Activated naive CD8-positive, alpha-beta T cell treated with anti-CD3 and anti-CD28 coated beads, Interleukin-2, amount 10 ng/mL, durations not matched to agents 7 days and 5 days (primary cell): Measurements from ENCODE around the gene LGALS13. TPM values are rescaled to one million over a fixed set of nuclear protein-coding genes. Genes with fewer than 3 reads are reported as not detected.

Experiments used
- ATAC-seq: fragments of 150-1000 bp; cut with Tn5 transposase; one replicate; pipeline ENCODE4 v1.10.0; 2021; ENCODE audit warnings: low read depth, moderate library complexity
- POLR2A ChIA-PET: fragments of 350-600 bp; sonication (Branson Sonifier 250); formaldehyde crosslinking; loops from one replicate; lab custom pipeline; 2021; ENCODE audit warnings: antibody characterized with exemption; lab: Charles Lee
- DNase-seq: peaks from one replicate; pipeline ENCODE4 v3.0.0; 2021
- H3K27ac Mint-ChIP-seq: one replicate; pipeline ENCODE4 v1.8.0; 2022; ENCODE audit warnings: mild to moderate bottlenecking, mixed read lengths
- H3K27me3 Mint-ChIP-seq: one replicate; pipeline ENCODE4 v1.8.0; 2022; ENCODE audit warnings: mild to moderate bottlenecking, moderate library complexity, mixed read lengths
- H3K36me3 Mint-ChIP-seq: one replicate; pipeline ENCODE4 v1.8.0; 2021; ENCODE audit warnings: mild to moderate bottlenecking, mixed read lengths
- H3K4me1 Mint-ChIP-seq: one replicate; pipeline ENCODE4 v1.8.0; 2021; ENCODE audit warnings: mixed read lengths
- H3K4me3 Mint-ChIP-seq: one replicate; pipeline ENCODE4 v1.8.0; 2022; ENCODE audit warnings: mild to moderate bottlenecking, moderate library complexity, mixed read lengths
- H3K9me3 Mint-ChIP-seq: one replicate; pipeline ENCODE4 v1.8.0; 2021; ENCODE audit warnings: mixed read lengths
- total RNA-seq, 2 experiments: library from RNA; stranded (reverse); gene quantifications; one replicate each; pipeline ENCODE4 v1.2.3, GENCODE V29; 2021

The LGALS13 gene
- total RNA-seq, 2 experiments from 2014 or later: not detected

DNA sequence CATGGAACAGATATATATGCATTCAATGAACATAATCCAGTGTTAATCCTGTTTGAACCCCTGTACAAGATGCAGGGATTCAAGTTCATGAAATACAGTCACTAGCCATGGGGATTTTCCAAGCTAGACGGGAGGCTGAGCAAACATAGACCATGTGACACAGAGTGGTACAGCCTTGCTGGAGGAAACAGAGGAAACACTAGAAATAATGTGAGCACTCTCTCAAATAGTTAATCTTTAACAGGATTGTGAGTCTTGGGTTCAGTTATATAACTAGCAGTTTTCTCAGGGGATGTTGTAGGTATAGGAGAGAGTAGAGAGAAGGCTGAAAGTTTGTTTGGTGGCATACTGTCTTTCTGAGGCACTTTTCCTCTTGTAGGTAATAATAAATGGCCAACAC is 39.4 kb downstream of the LGALS13 start:
- Mint-ChIP-seq H3K27me3 (peaks cover 15% of the 10 kb centered on the region), H3K4me1 (no peaks in the 10 kb centered on the region), H3K27ac (no peak overlapping the region), H3K36me3 (no peaks in the 10 kb centered on the region), H3K4me3 (no peak overlapping the region), H3K9me3 (peaks cover 2% of the 10 kb centered on the region)
- ATAC-seq (no peak), DNase-seq (no peak)
- POLR2A ChIA-PET: no interaction called here

DNA sequence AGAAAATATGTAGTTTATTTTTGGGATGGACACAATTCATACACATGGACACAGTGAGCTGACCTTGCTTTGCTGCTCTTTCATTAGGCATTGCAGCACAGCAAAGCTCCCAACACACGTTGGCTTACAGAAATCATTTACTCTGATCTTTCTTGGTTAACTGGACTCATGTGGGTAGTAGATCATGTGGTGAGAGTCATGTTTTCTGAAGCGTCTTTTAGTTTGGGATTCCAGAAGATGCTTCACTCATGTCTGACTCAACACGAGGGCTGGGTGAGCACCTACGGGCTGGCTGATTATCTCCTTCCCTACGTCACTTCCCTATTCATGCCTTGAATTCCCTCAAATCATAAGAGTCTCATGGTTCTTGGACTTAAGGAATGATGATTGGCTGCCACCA is 41.3 kb downstream of the LGALS13 start:
- ATAC-seq (no peak), DNase-seq (no peak)
- Mint-ChIP-seq H3K9me3 (peaks cover 2% of the 10 kb centered on the region), H3K27me3 (peaks cover 9% of the 10 kb centered on the region), H3K4me3 (no peak overlapping the region), H3K36me3 (no peaks in the 10 kb centered on the region), H3K4me1 (no peaks in the 10 kb centered on the region), H3K27ac (no peak overlapping the region)
- POLR2A ChIA-PET: no interaction called here

DNA sequence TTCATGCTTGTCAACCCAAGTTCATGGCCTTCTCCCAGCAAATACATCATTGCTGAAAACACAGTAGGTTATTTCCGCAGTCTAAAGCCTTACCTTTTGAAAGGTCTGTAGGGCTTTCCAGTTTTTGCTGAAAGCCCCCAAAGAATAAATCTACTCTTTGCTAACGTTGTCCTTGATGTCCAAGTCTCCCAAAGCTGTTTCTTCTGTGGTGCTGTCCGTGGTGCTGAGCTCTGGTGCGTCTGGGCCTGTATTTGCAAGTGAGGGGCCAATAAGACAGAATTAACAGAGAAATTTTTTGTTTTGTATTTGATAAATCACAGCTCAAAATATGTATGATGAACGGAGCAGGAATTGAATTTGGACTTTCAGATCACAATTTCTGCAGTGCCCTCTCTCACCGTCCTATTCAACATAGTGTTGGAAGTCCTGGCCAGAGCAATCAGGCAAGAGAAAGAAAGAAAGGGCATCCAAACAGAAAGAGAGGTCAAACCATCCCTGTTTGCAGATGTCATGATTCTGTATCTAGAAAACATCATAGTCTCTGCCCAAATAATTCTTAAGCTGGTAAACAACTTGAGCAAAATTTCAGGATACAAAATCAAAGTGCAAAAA is 43.6 kb downstream of the LGALS13 start:
- H3K9me3 Mint-ChIP-seq: peaks cover 2% of the 10 kb centered on the region
- no peaks in the 10 kb centered on the region for H3K36me3 Mint-ChIP-seq
- no peak overlapping the region for H3K4me3 Mint-ChIP-seq
- DNase-seq (peak; percentile 47), ATAC-seq (no peak)
- no peaks in the 10 kb centered on the region for H3K4me1 Mint-ChIP-seq
- peaks cover 14% of the 10 kb centered on the region for H3K27me3 Mint-ChIP-seq
- POLR2A ChIA-PET: no interaction called here
- no peak overlapping the region for H3K27ac Mint-ChIP-seq

DNA sequence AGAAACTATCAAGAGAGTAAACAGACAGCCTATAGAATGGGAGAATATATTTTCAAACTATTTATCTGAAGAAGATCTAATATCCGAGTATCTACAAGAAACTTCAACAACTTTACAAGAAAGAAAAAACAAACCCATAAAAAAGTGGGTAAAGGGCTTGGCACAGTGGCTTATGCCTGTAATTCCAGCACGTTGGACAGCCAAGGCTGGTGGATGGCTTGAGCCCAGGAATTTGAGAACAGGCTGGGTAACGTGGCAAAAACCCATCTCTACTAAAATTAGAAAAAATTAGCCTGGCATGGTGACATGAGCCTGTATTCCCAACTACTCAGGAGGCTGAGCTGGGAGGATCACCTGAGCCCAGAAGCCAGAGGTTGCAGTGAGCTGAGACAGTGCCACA is 45.6 kb downstream of the LGALS13 start:
- H3K27me3 Mint-ChIP-seq: peaks cover 22% of the 10 kb centered on the region
- H3K27ac Mint-ChIP-seq: no peak overlapping the region
- H3K4me3 Mint-ChIP-seq: no peak overlapping the region
- H3K9me3 Mint-ChIP-seq: peaks cover 2% of the 10 kb centered on the region
- no peaks in the 10 kb centered on the region for H3K4me1 Mint-ChIP-seq
- no peaks in the 10 kb centered on the region for H3K36me3 Mint-ChIP-seq
- DNase-seq (no peak), ATAC-seq (no peak)
- POLR2A ChIA-PET: no interaction called here

DNA sequence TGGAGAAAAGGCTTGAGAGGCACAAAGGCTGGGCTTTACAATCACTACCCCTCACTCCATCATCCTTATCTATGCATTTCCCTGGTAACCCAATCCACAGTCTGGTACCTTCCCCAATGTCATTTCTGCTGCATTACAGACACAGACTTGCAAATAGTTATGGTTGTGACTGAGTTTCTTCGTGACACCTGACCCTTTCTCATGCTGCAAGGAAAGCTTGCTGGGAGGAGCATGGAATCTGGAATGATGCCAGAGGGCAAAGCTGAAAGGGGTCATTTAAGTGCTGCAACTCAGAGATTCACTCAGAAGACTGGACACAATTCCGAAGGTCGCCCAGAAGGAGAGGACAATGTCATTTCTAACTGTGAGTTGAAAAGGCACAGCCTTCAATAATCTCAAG is 53.3 kb downstream of the LGALS13 start, which contains the start of gene LGALS16:
Gene LGALS16, plus strand, starts transcription at position 301 of the 400 bp plus-strand sequence. Its CDS starts 49 bp downstream, at position 350.
- Mint-ChIP-seq H3K27ac (no peak within 1 kb of the TSS), H3K4me1 (no peaks in the 10 kb centered on the region), H3K4me3 (no peak within 1 kb of the TSS), H3K36me3 (no peaks in the 10 kb centered on the region), H3K27me3 (peaks cover 43% of the 10 kb centered on the region), H3K9me3 (no peaks in the 10 kb centered on the region)
- DNase-seq: no peak
- ATAC-seq: no peak
- POLR2A ChIA-PET: no interaction called here

Other genes with a start within 250 kb of the LGALS13 start
- gene PAF1, start 211.4 kb upstream of the LGALS13 start, total RNA-seq: 10 to 100 TPM; 40.7 to 47.0 TPM
- gene MED29, start 211.1 kb upstream of the LGALS13 start, total RNA-seq: 10 to 100 TPM; 39.0 to 40.7 TPM
- gene ZFP36, start 195.7 kb upstream of the LGALS13 start, total RNA-seq: 100 to 1,000 TPM; 102 to 107 TPM
- 10 to 100 TPM; 65.7 to 65.9 TPM for gene PLEKHG2, start 189.9 kb upstream of the LGALS13 start, total RNA-seq
- gene RPS16, start 166.6 kb upstream of the LGALS13 start, total RNA-seq: 1,000 to 10,000 TPM; 2,294 to 2,369 TPM
- 100 to 1,000 TPM; 173 to 176 TPM for gene SUPT5H, start 156.9 kb upstream of the LGALS13 start, total RNA-seq
- 10 to 100 TPM; 42.8 to 46.8 TPM for gene TIMM50, start 121.7 kb upstream of the LGALS13 start, total RNA-seq
- gene DLL3, start 103.6 kb upstream of the LGALS13 start, total RNA-seq: under 1 TPM; 0.19 to 0.23 TPM
- gene SELENOV, start 87.4 kb upstream of the LGALS13 start, total RNA-seq: not detected
- 1 to 10 TPM; 6.3 to 7.0 TPM for gene EID2B, start 69.7 kb upstream of the LGALS13 start, total RNA-seq
- gene EID2, start 62.4 kb upstream of the LGALS13 start, total RNA-seq: 10 to 100 TPM; 17.5 to 20.7 TPM
- gene LGALS16, start 53.4 kb downstream of the LGALS13 start, total RNA-seq: not detected
- not detected for gene LGALS14, start 102.0 kb downstream of the LGALS13 start, total RNA-seq
- gene CLC, start 135.5 kb downstream of the LGALS13 start, total RNA-seq: not detected
- not detected for gene LEUTX, start 176.3 kb downstream of the LGALS13 start, total RNA-seq
- 10 to 100 TPM; 15.8 to 17.3 TPM for gene DYRK1B, start 231.6 kb downstream of the LGALS13 start, total RNA-seq
- 100 to 1,000 TPM; 344 to 357 TPM for gene FBL, start 243.9 kb downstream of the LGALS13 start, total RNA-seq